A549 (cell line): Measurements from ENCODE around the gene RBM46.

Experiments used
- CEBPB ChIP-seq, 2 experiments: fragments of >200 bp in 1 of 2; sonication (Bioruptor Twin) in 1 of 2; formaldehyde crosslinking in 1 of 2; IDR thresholded peaks; 2 replicates each; pipeline ENCODE4 v1.6.1; 2012 to 2016
- CTCF ChIP-seq: fragments of >200 bp; sonication (Bioruptor Twin); formaldehyde crosslinking; IDR thresholded peaks from 3 replicates; pipeline ENCODE4 v1.5.1; 2016

GRCh38 chr4:154858166-154858565, 77.1 kb downstream of the RBM46 start:
- TF ChIP-seq CEBPB (IDR thresholded peaks at IDR 0.05), result no peak
- no peak for TF ChIP-seq CTCF
